Gastroesophageal sphincter (tissue), 3 donors: ENCODE results near the gene CASTOR1.

Experiments used
- EP300 ChIP-seq: sonication (generic); formaldehyde crosslinking; IDR thresholded peaks from one replicate; pipeline ENCODE4 v1.6.1; 2017; ENCODE audit warnings: antibody characterized with exemption, mild to moderate bottlenecking
- POLR2A ChIP-seq, 2 donors: fragments of 450-650 bp; IDR thresholded peaks; one replicate each; pipeline ENCODE4 v1.6.1; 2017; ENCODE audit warnings: antibody characterized with exemption in 2 of 2, mild to moderate bottlenecking in 2 of 2, moderate library complexity in 1 of 2
- POLR2AphosphoS5 ChIP-seq: sonication (generic); formaldehyde crosslinking; IDR thresholded peaks from one replicate; pipeline ENCODE4 v1.6.1; 2017; ENCODE audit warnings: antibody characterized with exemption
- TF ChIP-seq, protein P1 (sequence below), 4 experiments: fragments of 200-600 bp in 2 of 4; fragments of 450-650 bp in 2 of 4; sonication (generic) in 1 of 4; IDR thresholded peaks; one replicate each; pipeline ENCODE4 v1.5.1; 2017 to 2019; ENCODE audit warnings: antibody characterized with exemption in 4 of 4, mild to moderate bottlenecking in 2 of 4, moderate library complexity in 2 of 4

DNA sequence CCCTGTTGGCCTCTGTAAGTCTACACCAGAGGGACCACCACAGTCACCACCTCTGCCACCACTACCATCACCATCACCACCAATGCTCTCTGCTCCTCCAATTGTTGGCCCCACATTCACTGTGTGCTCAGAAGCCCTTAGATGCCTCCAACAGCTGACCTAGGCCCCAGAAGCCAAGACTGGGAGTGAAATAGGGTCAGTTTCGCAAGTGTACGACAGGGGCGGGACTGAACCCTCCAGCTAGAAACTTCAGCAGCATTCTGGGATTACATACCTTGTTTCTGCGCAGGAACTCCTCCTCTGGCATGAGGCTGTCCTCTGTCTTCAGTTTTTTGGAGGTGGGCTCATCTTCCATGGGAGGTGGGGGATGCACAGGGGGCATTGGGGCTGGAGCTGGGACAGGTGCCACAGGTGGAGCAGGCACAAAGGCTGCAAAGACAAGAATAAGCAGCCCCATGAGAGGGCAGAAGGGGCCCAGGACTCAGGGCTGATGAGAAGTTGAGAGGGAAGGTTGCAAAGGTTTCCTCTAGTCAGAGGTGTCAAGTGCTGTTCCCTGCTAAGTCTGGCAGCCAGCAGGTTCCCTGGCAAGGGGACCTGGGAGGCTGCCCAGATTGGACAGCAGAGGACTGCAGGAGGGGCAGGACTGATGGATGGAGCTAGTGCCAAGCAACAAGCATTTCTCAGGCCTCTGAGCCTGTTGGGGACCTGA is 47.6 kb upstream of the CASTOR1 start:
- TF ChIP-seq POLR2A (IDR thresholded peaks at IDR 0.05) (no peak), POLR2AphosphoS5 (no peak), EP300 (no peak)
- TF ChIP-seq, protein P1, sequence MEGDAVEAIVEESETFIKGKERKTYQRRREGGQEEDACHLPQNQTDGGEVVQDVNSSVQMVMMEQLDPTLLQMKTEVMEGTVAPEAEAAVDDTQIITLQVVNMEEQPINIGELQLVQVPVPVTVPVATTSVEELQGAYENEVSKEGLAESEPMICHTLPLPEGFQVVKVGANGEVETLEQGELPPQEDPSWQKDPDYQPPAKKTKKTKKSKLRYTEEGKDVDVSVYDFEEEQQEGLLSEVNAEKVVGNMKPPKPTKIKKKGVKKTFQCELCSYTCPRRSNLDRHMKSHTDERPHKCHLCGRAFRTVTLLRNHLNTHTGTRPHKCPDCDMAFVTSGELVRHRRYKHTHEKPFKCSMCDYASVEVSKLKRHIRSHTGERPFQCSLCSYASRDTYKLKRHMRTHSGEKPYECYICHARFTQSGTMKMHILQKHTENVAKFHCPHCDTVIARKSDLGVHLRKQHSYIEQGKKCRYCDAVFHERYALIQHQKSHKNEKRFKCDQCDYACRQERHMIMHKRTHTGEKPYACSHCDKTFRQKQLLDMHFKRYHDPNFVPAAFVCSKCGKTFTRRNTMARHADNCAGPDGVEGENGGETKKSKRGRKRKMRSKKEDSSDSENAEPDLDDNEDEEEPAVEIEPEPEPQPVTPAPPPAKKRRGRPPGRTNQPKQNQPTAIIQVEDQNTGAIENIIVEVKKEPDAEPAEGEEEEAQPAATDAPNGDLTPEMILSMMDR (IDR thresholded peaks at IDR 0.05) = no peak
